ENCODE data around the gene FAM227B. TPM values are rescaled to one million over a fixed set of nuclear protein-coding genes. Genes with fewer than 3 reads are reported as not detected.
A peak's percentile ranks its signal among the peaks of the same experiment; 100 is the strongest.

The FAM227B gene
- total RNA-seq, 1 experiment from 2014 or later, result 7.1 TPM

GRCh38 chr15:49296258-49296657, 324.4 kb downstream of the FAM227B start:
- Histone ChIP-seq H3K4me1 (replicated peaks) (no peaks in the 10 kb centered on the region), H3K36me3 (peaks cover 3% of the 10 kb centered on the region; the same call in 1 of the 2 replicates), H3K9me3 (replicated peaks) (no peaks in the 10 kb centered on the region), H3K27me3 (replicated peaks) (no peaks in the 10 kb centered on the region), H3K4me3 (no peak overlapping the region), H3K27ac (no peak overlapping the region)
- DNase-seq (ENCODE audit: low read depth in 1 of 2, low spot score in 2 of 2), result no peak

GRCh38 chr15:49293941-49294340, 326.7 kb downstream of the FAM227B start:
- peaks cover 3% of the 10 kb centered on the region; the same call in 1 of the 2 replicates for H3K36me3 ChIP-seq
- no peaks in the 10 kb centered on the region for H3K4me1 ChIP-seq (replicated peaks)
- no peak overlapping the region for H3K4me3 ChIP-seq
- no peak overlapping the region for H3K27ac ChIP-seq
- no peaks in the 10 kb centered on the region for H3K27me3 ChIP-seq (replicated peaks)
- H3K9me3 ChIP-seq (replicated peaks), result no peaks in the 10 kb centered on the region
- no peak for DNase-seq (ENCODE audit: low read depth in 1 of 2, low spot score in 2 of 2)

- Histone ChIP-seq H3K36me3 (peaks cover 7% of the 10 kb centered on the region; the same call in 1 of the 2 replicates), H3K4me1 (replicated peaks) (no peaks in the 10 kb centered on the region), H3K4me3 (no peak overlapping the region), H3K27ac (no peak overlapping the region), H3K9me3 (replicated peaks) (no peaks in the 10 kb centered on the region), H3K27me3 (replicated peaks) (no peaks in the 10 kb centered on the region)
- no peak for DNase-seq (ENCODE audit: low read depth in 1 of 2, low spot score in 2 of 2)
These were observed 330.4 kb downstream of the FAM227B start for GRCh38 chr15:49290191-49290590.

GRCh38 chr15:49288391-49288790, 332.2 kb downstream of the FAM227B start:
- H3K4me3 ChIP-seq, result no peak overlapping the region
- no peak overlapping the region for H3K27ac ChIP-seq

GRCh38 chr15:49287481-49287880, 333.1 kb downstream of the FAM227B start:
- DNase-seq (ENCODE audit: low read depth in 1 of 2, low spot score in 2 of 2), result no peak
- H3K4me1 ChIP-seq (replicated peaks), result no peaks in the 10 kb centered on the region
- H3K9me3 ChIP-seq (replicated peaks), result no peaks in the 10 kb centered on the region
- no peaks in the 10 kb centered on the region for H3K27me3 ChIP-seq (replicated peaks)
- no peak overlapping the region for H3K27ac ChIP-seq
- 0 out of 2 replicates have a peak, but pooled peaks cover 4% of the 10 kb centered on the region for H3K36me3 ChIP-seq
- no peak overlapping the region for H3K4me3 ChIP-seq

More at GRCh38 chr15:49288391-49288790, 332.2 kb downstream of the FAM227B start:
- peaks cover 4% of the 10 kb centered on the region; the same call in 1 of the 2 replicates for H3K36me3 ChIP-seq
- DNase-seq (ENCODE audit: low read depth in 1 of 2, low spot score in 2 of 2), result no peak
- H3K9me3 ChIP-seq (replicated peaks), result no peaks in the 10 kb centered on the region
- H3K4me1 ChIP-seq (replicated peaks), result no peaks in the 10 kb centered on the region
- H3K27me3 ChIP-seq (replicated peaks), result no peaks in the 10 kb centered on the region

- no peaks in the 10 kb centered on the region for H3K9me3 ChIP-seq (replicated peaks)
- H3K4me3 ChIP-seq, result no peak overlapping the region
- DNase-seq (ENCODE audit: low read depth in 1 of 2, low spot score in 2 of 2), result no peak
- H3K27me3 ChIP-seq (replicated peaks), result no peaks in the 10 kb centered on the region
- H3K4me1 ChIP-seq (replicated peaks), result no peaks in the 10 kb centered on the region
- H3K27ac ChIP-seq, result no peak overlapping the region
- 0 out of 2 replicates have a peak, but pooled peaks cover 4% of the 10 kb centered on the region for H3K36me3 ChIP-seq
These were observed 333.8 kb downstream of the FAM227B start for GRCh38 chr15:49286649-49287404.

- Histone ChIP-seq H3K4me1 (replicated peaks) (no peaks in the 10 kb centered on the region), H3K27ac (no peak overlapping the region), H3K36me3 (0 out of 2 replicates have a peak, but pooled peaks cover 4% of the 10 kb centered on the region), H3K4me3 (no peak overlapping the region), H3K27me3 (replicated peaks) (no peaks in the 10 kb centered on the region), H3K9me3 (replicated peaks) (no peaks in the 10 kb centered on the region)
- DNase-seq (ENCODE audit: low read depth in 1 of 2, low spot score in 2 of 2), result peak in 1 of 2 experiments; percentile 9
These were observed 338.3 kb downstream of the FAM227B start for GRCh38 chr15:49282366-49282765.

GRCh38 chr15:49279521-49280456, 340.8 kb downstream of the FAM227B start:
- no peaks in the 10 kb centered on the region for H3K36me3 ChIP-seq
- H3K27me3 ChIP-seq (replicated peaks), result no peaks in the 10 kb centered on the region
- no peaks in the 10 kb centered on the region for H3K4me1 ChIP-seq (replicated peaks)
- no peak overlapping the region for H3K27ac ChIP-seq
- no peak for DNase-seq (ENCODE audit: low read depth in 1 of 2, low spot score in 2 of 2)
- no peaks in the 10 kb centered on the region for H3K9me3 ChIP-seq (replicated peaks)
- H3K4me3 ChIP-seq, result no peak overlapping the region

- no peak for DNase-seq (ENCODE audit: low read depth in 1 of 2, low spot score in 2 of 2)
- Histone ChIP-seq H3K27me3 (replicated peaks) (no peaks in the 10 kb centered on the region), H3K27ac (no peak overlapping the region), H3K4me1 (replicated peaks) (no peaks in the 10 kb centered on the region; the same call in none of the 2 replicates), H3K36me3 (no peaks in the 10 kb centered on the region; the same call in 1 of the 2 replicates), H3K4me3 (no peak overlapping the region), H3K9me3 (replicated peaks) (no peaks in the 10 kb centered on the region)
These were observed 341.9 kb downstream of the FAM227B start for GRCh38 chr15:49278751-49279150.

Other genes starting within 250 kb of the FAM227B start
- 0.08 TPM in 1 of 2 replicates, not detected in the other for gene FGF7, start 197.6 kb downstream of the FAM227B start, total RNA-seq (2014; rRNA removed; shearing (Covaris generic))
- 26.0 and 41.3 TPM in 2 replicates for gene DTWD1, start 230 bp upstream of the FAM227B start, total RNA-seq (2014; rRNA removed; shearing (Covaris generic))

Data from SJSA1 (cell line).